NOMO-1 (cell line): ENCODE results near the gene LARP6.
A peak's percentile ranks its signal among the peaks of the same experiment; 100 is the strongest.
"Not testable (repeated sequence)": the region's sequence is repeated elsewhere in the genome, so short reads cannot be mapped to it uniquely, and the experiment has no call there.

Source experiments
- DNase-seq, 2 experiments: peaks; one replicate each; lab custom pipeline; 2025; ENCODE audit not compliant: unreplicated experiment in 2 of 2; lab: John Stamatoyannopoulos, UW

Gene LARP6

DNA sequence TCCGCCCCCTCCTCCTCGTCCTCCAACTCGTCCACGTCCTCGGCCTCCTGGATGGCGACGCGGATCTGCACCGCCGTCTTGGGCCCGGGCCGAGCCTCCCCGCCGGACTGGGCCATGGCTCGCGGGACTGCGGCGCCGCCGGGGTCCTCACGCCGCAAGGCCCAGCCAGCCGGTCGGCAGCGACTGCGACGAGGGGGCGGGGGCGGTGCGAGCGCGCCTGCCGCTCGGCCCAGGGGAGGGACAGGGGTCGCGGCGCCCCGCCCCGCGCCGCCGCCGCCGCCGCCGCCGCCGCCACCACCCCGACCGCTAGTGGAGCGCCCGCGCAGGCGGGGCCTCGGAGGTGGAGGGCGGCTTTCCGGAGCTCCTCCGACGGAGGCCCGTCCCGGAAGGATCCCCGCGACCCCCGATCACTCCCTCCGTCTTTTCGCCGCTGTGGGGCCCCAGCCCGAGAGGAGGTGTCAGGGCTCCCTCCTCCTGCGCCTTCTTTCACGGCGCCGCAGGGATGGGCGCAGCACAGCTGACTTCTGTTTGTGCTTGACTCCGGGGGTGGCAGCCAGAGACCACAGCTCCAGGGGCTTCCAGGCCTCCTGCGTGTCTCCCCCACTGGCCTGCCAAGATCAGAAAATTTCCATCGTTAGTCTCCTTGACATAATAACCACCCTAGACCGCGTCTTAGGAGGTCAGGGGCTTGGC is at the start of gene LARP6:
Gene LARP6, minus strand, starts transcription at position 185 of the 693 bp plus-strand sequence. Its CDS starts 69 bp downstream, at position 116.
- DNase-seq, result peak in 1 of 2 experiments; percentile 3

DNA sequence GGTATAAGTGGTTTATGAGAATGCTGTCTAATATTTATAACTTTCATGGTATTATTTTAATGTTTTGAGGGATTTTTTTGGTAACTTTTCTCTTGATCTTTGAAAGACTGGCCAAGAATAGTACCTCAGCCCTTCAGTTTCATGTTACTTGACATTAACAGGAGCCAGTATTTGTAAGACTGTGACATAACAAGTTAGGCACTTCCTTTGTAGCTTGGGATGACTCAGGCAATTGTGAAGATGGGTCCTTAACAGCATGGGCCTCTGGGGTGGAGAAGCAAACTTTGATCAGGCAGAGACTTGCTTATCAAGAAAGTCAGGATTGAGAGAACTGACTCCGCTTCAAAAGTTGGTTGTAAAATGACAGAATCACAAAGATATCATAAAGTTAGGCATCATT is 48.1 kb upstream of the LARP6 start:
- no peak for DNase-seq

DNA sequence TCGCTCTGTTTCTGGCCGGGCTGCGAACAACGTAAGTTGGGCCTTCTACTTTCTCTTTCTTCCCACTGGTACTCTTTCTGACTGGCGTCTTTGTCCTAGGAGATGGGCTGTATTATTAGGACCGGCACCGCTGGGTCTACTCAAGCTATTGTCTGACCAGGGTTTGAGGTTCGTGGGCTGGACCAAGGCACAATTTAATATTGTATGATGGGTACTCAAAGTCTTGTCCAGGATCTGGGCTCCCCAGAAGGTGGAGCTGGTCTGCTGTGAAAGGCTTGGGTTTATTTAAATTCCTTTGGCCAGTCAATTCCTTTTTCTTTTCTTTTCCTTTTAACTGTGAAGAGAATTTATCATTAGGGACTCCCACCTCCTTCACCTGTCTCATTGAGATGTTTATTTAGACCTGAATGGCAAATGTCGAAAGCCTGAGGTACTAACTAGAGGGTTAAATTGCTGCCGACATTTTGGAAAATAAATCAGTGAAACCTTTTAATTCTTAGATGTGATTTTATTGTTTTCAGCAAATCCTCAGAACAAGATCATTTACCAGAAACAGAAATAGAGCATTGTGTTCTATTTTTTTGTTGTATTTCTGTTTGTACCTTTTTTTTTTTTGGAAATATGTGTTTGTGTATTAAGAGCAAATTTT is 39.1 kb upstream of the LARP6 start:
- DNase-seq, result peak in 1 of 2 experiments; percentile 33

DNA sequence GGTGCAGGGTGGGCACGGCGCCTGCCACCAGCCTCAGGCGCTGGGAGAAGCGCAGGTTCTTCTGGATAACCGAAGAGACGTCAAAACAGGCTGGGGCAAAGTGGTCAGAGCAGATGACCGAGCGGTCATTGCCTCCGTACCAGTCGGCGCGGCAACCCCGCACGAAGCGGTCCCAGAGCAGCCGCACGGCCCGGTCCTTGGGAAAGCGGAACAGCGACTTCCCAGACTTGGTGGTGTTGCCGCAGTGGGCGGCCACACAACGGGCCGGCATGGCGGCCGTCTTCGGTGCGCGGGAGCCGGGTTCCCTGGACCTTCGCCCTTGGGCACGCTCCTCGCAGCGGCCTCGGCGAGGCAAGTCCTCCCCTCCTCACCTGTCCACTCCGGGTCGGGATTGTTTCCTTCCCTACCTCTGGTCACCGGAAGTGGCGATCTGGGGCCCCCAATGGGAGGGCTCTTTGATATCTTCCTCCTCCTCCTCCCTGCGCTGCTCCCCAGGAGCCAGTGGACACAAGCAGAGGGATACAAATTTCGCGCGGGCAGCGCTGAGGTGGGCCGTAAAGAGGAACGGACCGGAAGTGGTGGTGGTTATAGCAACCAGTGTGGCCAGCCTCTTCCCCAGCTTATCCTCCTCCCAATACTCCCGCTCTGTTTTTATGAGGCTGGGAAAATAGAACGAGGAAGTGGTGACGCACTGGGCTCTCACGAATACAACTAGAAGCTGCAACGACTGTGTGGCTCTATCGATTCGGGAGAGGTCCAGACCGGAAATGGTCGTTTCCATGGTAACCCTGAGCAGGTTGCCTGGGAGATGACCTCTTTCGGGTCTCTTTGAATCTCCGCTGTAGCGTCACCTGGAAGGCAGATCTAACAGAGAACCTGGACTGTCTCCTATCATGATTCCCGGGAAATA is 38.3 kb upstream of the LARP6 start, which contains the start of the genes LRRC49 and THAP10:
Gene LRRC49, plus strand, starts transcription at position 825 of the 910 bp plus-strand sequence. Its CDS starts 69 bp downstream, at position 894.
Gene THAP10, minus strand, starts transcription at position 432 of the 910 bp plus-strand sequence. Its CDS starts 161 bp downstream, at position 271.
- DNase-seq, result peak; percentile 44 to 54

DNA sequence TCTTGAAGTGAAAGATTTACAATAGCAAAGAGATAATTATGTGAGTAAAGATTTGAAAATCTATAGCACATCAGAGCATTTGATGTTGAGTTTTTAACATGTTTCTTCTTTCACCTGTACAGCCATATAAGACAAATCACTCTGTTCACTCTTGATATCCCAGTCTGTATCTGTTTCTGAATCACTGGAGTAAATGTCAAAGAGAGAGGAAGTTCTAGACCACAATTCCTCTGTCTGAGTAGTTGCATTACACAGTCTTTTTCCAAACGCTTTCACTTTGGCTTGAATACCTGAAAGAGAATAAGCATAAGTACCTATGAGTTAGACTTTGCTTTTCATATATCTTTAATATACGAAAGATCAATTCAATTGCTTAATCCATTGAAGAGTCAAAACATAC is 28.4 kb upstream of the LARP6 start:
- DNase-seq, result peak in 1 of 2 experiments; percentile 14

DNA sequence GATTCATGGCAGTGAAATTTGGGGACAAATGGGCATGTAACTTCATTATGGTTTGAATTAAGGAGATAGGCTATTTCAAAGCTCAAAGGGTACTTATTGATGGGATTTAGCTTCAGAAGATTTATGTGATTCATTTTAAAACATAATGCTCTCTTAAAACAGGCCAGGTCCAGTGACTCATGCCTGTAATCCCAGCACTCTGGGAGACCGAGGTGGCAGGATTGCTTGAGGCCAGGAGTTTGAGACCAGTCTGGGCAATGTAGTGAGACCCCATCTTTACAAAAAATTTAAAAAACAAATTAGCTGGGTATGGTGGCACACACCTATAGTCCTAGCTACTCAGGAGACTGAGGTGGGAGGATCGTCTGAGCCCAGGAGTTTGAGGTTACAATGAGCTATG is 26.8 kb upstream of the LARP6 start:
- DNase-seq, result no peak

DNA sequence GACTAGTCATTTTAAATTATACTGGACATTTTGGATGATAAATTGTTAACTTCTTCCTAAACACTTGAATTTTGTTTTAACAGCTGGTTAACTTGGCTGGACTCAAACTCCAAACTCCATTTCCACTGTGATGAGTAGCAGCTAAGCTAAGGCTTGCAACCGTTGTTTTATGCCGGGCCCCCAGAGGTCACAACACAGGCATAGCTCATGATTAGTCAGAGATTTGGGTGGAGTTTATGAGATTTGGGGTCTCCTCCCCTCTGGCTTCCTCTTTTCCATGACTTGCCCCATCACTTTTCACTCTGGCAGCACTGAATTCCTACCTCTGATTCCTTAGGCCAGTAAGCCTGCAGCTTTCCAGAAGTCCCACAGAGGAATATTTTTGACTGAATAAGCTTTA is 25.4 kb upstream of the LARP6 start:
- DNase-seq, result no peak

DNA sequence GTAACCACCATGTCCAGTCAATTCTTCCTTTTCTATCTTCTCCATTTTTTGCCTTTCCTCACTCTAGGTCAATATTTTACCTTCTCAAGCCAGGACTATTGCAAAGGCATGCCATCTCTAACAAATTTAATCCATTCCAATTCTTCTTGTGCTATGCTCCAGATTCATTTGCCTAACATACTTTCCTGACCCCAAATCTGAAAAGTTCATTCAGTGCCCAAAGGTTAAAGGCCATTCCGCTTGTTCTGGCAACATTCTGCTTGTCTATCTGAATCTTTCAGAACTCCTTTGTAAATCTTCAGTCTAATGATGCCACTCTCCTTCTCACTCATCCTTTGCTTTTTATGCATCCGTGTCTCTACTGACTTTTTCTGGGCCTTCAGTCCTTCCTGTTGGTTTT is 22.7 kb upstream of the LARP6 start:
- DNase-seq, result no peak

DNA sequence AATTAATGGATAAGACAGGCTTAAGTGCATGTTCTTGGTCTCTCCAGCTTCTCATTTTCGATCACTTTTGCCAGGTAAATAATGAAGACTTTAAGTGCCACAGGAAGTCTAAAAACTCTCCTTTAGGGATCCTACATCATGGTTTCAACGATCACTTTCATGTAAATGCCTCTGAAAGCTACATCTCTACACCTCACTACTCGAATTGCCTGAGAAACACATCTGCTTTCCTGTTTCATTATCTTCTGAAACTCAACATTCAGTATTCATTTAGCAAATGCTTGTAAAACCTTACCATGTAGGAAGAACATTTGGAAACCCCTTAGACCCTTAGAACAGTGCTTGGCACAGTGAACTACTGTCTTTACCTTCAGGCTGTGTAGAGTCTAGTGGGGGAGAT is 22.1 kb upstream of the LARP6 start:
- DNase-seq, result no peak

DNA sequence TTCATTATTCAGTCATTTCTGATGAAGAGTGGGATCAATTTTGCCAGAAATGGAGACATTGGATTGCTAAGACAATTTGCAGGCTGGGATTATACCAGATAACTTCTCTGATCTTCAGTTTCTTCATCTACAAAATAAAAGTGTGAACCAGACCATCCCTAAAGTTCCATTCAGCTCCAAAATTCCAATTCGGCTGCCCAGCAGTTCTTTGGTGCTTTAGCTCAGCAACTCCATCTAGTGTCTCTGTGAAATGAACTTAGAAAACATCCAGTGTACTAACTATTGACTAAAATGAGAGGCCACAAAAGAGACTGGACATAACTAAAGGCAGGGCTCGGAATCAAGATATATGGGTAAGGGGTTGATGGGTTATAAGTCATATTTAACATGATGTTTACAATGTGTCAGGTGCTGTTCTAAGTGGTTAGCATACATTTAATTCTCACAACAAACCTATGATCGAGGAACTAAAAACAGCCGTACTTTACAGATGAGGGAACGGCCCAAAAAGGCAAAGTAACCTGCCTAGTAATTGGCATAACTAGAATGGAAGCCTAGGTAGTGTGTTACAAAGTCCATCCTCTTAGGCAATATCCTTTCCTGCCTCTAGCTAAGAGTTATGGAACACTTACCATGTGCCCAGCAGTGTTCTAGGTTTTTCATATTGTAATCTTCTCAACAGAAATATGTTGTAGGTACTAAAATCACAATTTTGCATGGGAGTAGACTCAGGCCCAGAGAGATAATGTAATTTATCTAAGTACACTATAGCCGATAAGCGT is 21.2 kb upstream of the LARP6 start:
- DNase-seq, result no peak

DNA sequence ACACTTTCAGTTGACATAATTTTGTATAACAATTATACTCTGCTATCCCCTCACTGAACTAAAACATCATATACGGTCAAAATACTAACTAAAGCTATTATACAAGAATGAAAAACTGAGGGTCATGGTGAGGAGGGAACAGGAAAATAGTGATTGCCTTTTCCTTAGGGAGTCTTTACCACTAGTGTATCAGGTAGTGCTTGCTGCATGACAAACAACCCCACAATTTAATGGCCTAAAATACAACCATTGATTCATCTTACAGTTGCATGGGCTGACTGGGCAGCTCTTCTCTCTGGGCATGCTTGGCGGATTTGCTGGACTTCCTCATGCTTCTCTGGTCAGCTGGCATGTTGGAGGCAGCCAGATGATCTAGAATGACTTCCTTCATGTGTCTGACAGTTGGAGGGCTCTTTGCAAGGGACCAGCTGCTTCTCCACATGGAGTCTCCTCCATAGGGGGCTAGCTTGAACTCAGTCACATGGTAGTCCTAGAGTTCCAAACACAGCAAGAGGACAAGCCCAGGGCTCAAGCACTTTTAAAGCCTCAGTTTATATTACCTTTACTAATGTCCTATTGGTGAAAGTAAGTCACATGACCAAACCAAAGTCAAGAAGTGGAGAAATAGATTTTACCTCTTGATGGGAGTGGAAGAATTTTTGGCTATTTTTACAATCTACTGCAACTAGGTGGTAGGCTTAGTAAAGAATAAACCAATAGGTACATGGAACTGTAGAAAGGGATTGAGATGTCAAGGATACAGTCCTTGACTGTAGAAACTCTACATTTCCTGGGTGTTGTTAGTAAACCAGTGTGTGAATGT is 19.5 kb upstream of the LARP6 start:
- no peak for DNase-seq

DNA sequence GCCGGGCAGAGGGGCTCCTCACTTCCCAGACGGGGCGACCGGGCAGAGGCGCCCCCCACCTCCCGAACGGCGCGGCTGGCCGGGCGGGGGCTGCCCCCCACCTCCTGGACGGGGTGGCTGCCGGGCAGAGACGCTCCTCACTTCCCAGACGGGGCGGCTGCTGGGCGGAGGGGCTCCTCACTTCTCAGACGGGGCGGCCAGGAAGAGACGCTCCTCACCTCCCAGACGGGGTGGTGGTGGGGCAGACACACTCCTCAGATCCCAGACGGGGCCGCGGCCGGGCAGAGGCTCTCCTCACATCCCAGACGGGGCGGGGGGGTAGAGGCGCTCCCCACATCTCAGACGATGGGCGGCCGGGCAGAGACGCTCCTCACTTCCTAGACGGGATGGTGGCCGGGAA is 17.5 kb upstream of the LARP6 start:
- DNase-seq, result not testable (repeated sequence)

DNA sequence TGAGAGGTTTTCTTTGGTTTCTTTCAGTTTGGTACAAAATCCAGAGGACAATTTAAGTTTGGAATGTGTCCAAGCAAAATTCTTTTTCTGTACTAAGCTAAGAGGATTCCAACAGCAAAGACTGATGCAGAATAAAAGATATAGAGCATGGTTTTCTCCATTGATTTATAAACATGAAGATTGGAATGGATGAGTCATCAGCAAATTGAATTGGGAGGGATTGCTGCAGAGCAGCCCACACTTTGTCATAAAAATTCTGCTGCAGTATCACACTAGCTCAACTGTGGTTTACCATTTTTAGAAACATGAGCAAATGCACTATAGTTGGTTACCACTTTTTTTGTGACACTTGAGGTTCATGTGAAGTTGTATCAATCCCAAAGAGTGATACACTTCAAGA is 16.1 kb upstream of the LARP6 start:
- DNase-seq, result peak in 1 of 2 experiments; percentile 38

DNA sequence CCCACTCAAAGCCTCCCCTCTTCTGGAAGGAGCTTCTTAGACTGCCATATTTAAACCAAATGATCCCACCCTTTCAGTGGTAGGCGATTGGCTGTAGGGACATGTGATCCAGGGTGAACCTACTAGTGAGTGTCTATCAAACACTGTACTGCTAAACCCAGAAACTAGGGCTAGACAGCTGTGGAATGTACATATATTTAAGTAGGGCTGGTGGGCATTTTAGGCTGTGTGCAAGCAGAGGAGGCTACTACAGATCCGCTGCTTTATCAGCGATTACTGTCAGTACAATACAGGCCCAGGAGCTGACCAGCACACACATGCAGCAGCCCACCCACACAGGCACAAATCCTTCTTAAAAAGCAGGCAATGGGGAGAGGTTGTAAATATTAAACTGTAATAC is 15.4 kb upstream of the LARP6 start:
- no peak for DNase-seq

DNA sequence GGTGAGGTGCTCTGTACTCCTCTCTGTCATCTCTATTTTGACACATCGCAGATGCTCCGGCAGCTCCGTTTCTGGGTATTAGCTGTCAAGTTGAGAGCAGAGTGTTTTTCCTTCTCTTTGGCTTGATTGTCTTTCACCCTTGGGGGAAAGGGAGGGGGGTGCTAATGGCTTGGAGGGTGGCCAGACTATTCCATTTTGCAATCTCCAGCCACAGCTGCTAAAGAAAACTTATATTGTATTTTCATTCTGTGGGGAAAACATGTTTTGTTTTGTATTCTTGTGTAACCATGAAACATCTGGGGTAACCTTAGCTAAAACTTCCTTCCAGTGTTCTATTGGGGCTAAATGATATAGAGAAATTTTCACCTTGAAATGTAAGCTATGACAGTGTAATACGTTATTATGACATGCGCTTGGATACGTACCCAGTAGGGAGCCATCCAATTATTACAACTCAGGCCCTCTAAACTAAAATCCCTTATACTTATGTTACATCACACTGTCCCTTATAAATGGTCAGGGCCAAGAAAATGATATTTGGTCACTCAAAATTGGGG is 14.0 kb upstream of the LARP6 start:
- no peak for DNase-seq

DNA sequence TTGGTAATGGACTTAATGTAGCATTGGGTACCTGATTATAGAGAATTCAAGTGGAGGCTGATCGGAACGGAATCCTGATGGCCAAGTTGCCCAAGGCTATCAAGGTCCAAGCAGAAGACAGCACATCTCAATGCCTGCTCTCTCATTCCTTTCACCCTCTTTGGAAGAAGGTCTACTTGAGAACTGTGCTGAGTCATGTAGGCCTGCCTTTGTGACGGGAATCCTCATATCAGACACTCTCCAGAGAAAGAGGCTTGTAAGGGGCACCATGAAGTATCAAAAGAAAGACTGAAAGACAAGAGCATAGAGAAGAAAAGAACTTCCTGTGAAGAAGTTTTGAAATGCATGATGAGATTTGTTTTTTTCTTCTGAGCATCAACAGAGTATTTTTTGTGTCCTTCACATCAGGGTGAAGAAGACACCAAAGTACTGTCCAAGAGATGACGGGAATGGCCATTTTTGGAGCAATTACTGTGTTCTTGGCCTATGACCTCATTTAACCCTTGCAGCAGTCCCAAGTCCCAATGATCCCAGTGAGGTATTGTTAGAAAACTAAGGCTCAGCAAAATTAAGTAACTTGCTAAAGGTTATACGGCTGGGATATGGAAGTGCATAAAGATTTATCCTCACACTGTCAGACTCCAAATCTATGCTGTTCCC is 13.2 kb upstream of the LARP6 start:
- no peak for DNase-seq

DNA sequence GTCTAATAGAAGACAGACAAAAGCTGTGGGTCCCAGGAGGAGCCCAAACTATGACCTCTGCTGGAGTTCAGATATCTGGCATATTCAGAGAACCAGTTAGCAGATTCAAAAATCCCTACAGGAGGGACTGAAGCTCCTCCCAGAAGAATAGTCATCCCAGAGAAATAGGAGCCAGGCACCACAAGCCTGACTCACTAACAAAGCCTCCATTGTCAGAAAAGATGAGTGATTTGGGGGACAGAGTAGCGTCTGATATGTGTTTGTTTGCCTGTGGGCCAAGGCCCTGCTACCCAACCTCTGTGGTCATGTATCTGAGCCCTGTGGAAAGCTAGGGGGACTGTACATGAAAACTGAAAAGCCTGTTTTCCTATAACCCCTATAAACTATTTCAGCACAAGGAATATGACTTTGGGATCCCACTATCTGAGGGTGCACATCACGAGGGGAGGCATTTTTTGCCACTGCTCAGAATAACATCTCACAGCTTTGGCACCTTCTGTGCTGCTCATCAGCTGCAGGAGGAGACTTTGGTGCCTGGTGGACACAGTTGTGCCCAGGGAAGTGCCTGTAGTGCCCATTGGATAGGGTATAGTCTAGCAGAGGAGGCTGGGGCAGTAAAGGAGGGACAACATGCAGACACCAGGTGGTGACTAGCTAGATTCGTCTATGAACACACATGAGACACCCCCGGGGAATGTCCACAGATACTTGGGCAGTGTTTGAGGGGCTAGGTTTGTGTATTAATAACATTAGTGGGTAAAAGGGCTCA is 9.7 kb upstream of the LARP6 start:
- DNase-seq, result no peak

DNA sequence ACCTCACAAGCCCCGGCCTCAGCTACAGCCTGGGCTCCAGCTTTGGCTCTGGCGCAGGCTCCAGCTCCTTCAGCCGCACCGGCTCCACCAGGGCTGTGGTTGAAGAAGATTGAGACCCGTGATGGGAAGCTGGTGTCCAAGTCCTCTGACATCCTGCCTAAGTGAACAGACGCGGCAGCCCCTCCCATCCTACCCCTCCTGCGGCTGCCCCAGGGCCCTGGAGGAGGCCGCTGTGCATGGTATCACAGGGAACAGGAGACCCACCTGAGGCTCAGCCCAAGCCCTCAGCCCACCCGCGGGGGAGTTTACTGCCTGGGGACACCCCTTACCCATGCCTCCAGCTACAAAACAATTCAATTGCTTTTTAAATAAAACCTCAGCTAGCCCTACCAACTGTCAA is 6.0 kb upstream of the LARP6 start:
- no peak for DNase-seq
